HEK293 (cell line): ENCODE data around the gene UGT2A2.

Experiments
- CTCF ChIA-PET: fragments of 350-600 bp; formaldehyde crosslinking; extraction: SDS; loops from one replicate; lab custom pipeline; 2021; ENCODE audit warnings: antibody characterized with exemption; lab: Yijun Ruan, JAX
- POLR2A ChIA-PET: fragments of 300-600 bp; formaldehyde crosslinking; extraction: SDS; loops from one replicate; lab custom pipeline; 2020; ENCODE audit warnings: antibody characterized with exemption, inconsistent platforms; lab: Yijun Ruan, JAX
- H3K27ac ChIP-seq: fragments of 200-500 bp; sonication (Bioruptor generic); 2 replicates; pipeline ENCODE4 v1.5.1; 2014; ENCODE audit warnings: low read depth, low read length, control low read depth, inconsistent platforms; ENCODE audit errors: extremely low read depth
- H3K36me3 ChIP-seq, 2 experiments: fragments of 200-500 bp in 1 of 2; sonication (Bioruptor generic) in 1 of 2; 1 replicate in 1 of 2; 2 replicates in 1 of 2; pipeline ENCODE4 v1.5.1; 2014 to 2017; ENCODE audit warnings: inconsistent platforms in 2 of 2, low read length in 2 of 2; ENCODE audit not compliant: control insufficient read depth in 2 of 2, insufficient read depth in 1 of 2
- H3K4me1 ChIP-seq: fragments of 200-500 bp; sonication (Bioruptor generic); 2 replicates; pipeline ENCODE4 v1.5.1; 2014; ENCODE audit warnings: mild to moderate bottlenecking, low read length, inconsistent platforms; ENCODE audit not compliant: control insufficient read depth, insufficient read depth
- H3K4me3 ChIP-seq: 2 replicates; pipeline ENCODE4 v1.5.1; 2011; ENCODE audit warnings: low read depth, mild to moderate bottlenecking, control low read depth, low read length, moderate library complexity
- H3K9me3 ChIP-seq: fragments of 200-500 bp; sonication (Bioruptor generic); 2 replicates; pipeline ENCODE4 v1.5.1; 2014; ENCODE audit warnings: low read depth, low read length, inconsistent platforms; ENCODE audit not compliant: control insufficient read depth, insufficient read depth
- GLIS2 ChIP-seq: fragments of 450-650 bp; formaldehyde crosslinking; IDR thresholded peaks from 2 replicates; pipeline ENCODE4 v1.5.1; 2016; ENCODE audit warnings: missing biosample characterization, missing genetic modification characterization
- TRIM28 ChIP-seq: IDR thresholded peaks from 2 replicates; pipeline ENCODE4 v1.6.1; 2011; ENCODE audit warnings: low read length, control low read depth, borderline replicate concordance
- ZBTB8A ChIP-seq: fragments of 450-650 bp; formaldehyde crosslinking; IDR thresholded peaks from 2 replicates; pipeline ENCODE4 v1.5.1; 2016; ENCODE audit warnings: missing biosample characterization, missing genetic modification characterization
- ZNF223 ChIP-seq: fragments of 450-650 bp; formaldehyde crosslinking; IDR thresholded peaks from 2 replicates; pipeline ENCODE4 v1.5.1; 2016; ENCODE audit warnings: missing biosample characterization, missing genetic modification characterization
- ZNF311 ChIP-seq: fragments of 450-650 bp; formaldehyde crosslinking; IDR thresholded peaks from 2 replicates; pipeline ENCODE4 v1.5.1; 2017; ENCODE audit warnings: missing biosample characterization, missing genetic modification characterization, borderline replicate concordance
- ZNF426 ChIP-seq: fragments of 450-650 bp; formaldehyde crosslinking; IDR thresholded peaks from 2 replicates; pipeline ENCODE4 v1.5.1; 2017; ENCODE audit warnings: missing biosample characterization, missing genetic modification characterization, mild to moderate bottlenecking, inconsistent platforms, moderate library complexity
- ZNF48 ChIP-seq: fragments of 450-650 bp; formaldehyde crosslinking; IDR thresholded peaks from 2 replicates; pipeline ENCODE4 v1.5.1; 2016; ENCODE audit warnings: missing biosample characterization, missing genetic modification characterization
- ZNF501 ChIP-seq: fragments of 450-650 bp; formaldehyde crosslinking; IDR thresholded peaks from 2 replicates; pipeline ENCODE4 v1.5.1; 2016; ENCODE audit warnings: missing biosample characterization, missing genetic modification characterization
- ZNF521 ChIP-seq: fragments of 450-650 bp; formaldehyde crosslinking; IDR thresholded peaks from 2 replicates; pipeline ENCODE4 v1.5.1; 2017; ENCODE audit warnings: missing biosample characterization, mild to moderate bottlenecking, missing genetic modification characterization
- ZNF555 ChIP-seq: fragments of 450-650 bp; formaldehyde crosslinking; conservative IDR thresholded peaks from 2 replicates; pipeline ENCODE4 v1.5.1; 2017; ENCODE audit warnings: missing biosample characterization, mild to moderate bottlenecking, missing genetic modification characterization, inconsistent platforms
- ZNF558 ChIP-seq: fragments of 450-650 bp; formaldehyde crosslinking; IDR thresholded peaks from 2 replicates; pipeline ENCODE4 v1.5.1; 2016; ENCODE audit warnings: missing biosample characterization, missing genetic modification characterization
- ZNF596 ChIP-seq: fragments of 450-650 bp; IDR thresholded peaks from 2 replicates; pipeline ENCODE4 v1.5.0; 2018; ENCODE audit warnings: missing biosample characterization, mild to moderate bottlenecking, missing genetic modification characterization, moderate library complexity
- ZNF664 ChIP-seq: fragments of 450-650 bp; formaldehyde crosslinking; IDR thresholded peaks from 2 replicates; pipeline ENCODE4 v1.5.1; 2016; ENCODE audit warnings: missing biosample characterization, missing genetic modification characterization
- ZNF791 ChIP-seq: fragments of 450-650 bp; formaldehyde crosslinking; IDR thresholded peaks from 2 replicates; pipeline ENCODE4 v1.5.1; 2016; ENCODE audit warnings: missing biosample characterization, missing genetic modification characterization
- ZNF792 ChIP-seq: fragments of 450-650 bp; formaldehyde crosslinking; IDR thresholded peaks from 2 replicates; pipeline ENCODE4 v1.5.1; 2016; ENCODE audit warnings: missing biosample characterization, missing genetic modification characterization
- ZSCAN23 ChIP-seq: fragments of 450-650 bp; formaldehyde crosslinking; IDR thresholded peaks from 2 replicates; pipeline ENCODE4 v1.5.1; 2016; ENCODE audit warnings: missing biosample characterization, missing genetic modification characterization
- TF ChIP-seq, protein P1 (sequence below): sonication (generic); formaldehyde crosslinking; IDR thresholded peaks from 2 replicates; pipeline ENCODE4 v1.8.1; 2022; ENCODE audit warnings: mild to moderate bottlenecking, moderate library complexity, missing genetic modification reagents
- TF ChIP-seq, protein P2 (sequence below): fragments of 450-650 bp; formaldehyde crosslinking; IDR thresholded peaks from 2 replicates; pipeline ENCODE4 v1.5.1; 2016; ENCODE audit warnings: missing biosample characterization, missing genetic modification characterization
- TF ChIP-seq, protein P3 (sequence below): fragments of 450-650 bp; formaldehyde crosslinking; IDR thresholded peaks from 2 replicates; pipeline ENCODE4 v1.5.1; 2016; ENCODE audit warnings: missing biosample characterization, missing genetic modification characterization, low read depth

Gene UGT2A2

DNA sequence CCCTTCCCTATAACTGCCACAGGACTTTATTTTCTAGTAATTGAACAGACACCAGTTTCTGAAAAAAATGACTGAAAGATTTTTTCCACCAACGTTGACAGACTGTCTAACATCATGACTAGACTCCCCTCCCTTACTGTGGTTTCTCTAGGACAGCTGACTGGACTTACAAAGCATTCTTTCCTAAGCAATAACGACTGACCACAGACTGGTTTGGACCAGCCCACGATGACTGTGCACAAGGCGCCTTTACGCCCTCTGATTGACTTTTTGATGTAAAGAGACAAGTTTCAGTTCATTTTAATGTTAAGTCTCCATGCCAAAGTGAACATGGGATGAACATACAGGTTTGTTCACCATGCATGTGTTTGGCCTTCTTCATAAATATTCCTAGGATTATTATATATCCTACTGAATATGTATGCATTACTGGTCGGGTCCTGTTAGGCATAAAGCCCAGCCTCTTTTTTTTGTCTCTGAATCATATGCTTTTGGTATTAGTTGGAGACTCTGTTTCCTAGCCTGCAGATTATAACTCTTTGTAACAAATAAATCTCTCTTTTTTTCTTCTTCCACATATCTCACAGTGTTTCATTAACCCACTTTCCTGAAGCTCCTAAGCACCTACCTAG, 93.2 kb downstream of the UGT2A2 start:
- Histone ChIP-seq H3K4me1 (no peaks in the 10 kb centered on the region), H3K36me3 (no peaks in the 10 kb centered on the region)
- ChIA-PET POLR2A (no interaction called here), CTCF (no interaction called here)
- TF ChIP-seq ZNF501 (tag by site-specific recombination) (no peak), ZNF792 (no peak), ZSCAN23 (no peak), ZNF223 (tag by site-specific recombination) (no peak), ZBTB8A (tag by site-specific recombination) (no peak), ZNF791 (no peak), ZNF311 (tag by site-specific recombination) (no peak), ZNF521 (tag by site-specific recombination) (no peak), ZNF558 (tag by site-specific recombination) (no peak), ZNF48 (tag by site-specific recombination) (no peak), TRIM28 (no peak), ZNF596 (tag by site-specific recombination) (no peak), ZNF664 (no peak), GLIS2 (no peak), ZNF555 (no peak), ZNF426 (tag by site-specific recombination) (no peak)
- TF ChIP-seq, protein P1, sequence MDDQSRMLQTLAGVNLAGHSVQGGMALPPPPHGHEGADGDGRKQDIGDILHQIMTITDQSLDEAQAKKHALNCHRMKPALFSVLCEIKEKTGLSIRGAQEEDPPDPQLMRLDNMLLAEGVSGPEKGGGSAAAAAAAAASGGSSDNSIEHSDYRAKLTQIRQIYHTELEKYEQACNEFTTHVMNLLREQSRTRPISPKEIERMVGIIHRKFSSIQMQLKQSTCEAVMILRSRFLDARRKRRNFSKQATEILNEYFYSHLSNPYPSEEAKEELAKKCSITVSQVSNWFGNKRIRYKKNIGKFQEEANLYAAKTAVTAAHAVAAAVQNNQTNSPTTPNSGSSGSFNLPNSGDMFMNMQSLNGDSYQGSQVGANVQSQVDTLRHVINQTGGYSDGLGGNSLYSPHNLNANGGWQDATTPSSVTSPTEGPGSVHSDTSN: no peak
- TF ChIP-seq, protein P2, sequence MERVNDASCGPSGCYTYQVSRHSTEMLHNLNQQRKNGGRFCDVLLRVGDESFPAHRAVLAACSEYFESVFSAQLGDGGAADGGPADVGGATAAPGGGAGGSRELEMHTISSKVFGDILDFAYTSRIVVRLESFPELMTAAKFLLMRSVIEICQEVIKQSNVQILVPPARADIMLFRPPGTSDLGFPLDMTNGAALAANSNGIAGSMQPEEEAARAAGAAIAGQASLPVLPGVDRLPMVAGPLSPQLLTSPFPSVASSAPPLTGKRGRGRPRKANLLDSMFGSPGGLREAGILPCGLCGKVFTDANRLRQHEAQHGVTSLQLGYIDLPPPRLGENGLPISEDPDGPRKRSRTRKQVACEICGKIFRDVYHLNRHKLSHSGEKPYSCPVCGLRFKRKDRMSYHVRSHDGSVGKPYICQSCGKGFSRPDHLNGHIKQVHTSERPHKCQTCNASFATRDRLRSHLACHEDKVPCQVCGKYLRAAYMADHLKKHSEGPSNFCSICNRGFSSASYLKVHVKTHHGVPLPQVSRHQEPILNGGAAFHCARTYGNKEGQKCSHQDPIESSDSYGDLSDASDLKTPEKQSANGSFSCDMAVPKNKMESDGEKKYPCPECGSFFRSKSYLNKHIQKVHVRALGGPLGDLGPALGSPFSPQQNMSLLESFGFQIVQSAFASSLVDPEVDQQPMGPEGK (tag by site-specific recombination): no peak
- TF ChIP-seq, protein P3, sequence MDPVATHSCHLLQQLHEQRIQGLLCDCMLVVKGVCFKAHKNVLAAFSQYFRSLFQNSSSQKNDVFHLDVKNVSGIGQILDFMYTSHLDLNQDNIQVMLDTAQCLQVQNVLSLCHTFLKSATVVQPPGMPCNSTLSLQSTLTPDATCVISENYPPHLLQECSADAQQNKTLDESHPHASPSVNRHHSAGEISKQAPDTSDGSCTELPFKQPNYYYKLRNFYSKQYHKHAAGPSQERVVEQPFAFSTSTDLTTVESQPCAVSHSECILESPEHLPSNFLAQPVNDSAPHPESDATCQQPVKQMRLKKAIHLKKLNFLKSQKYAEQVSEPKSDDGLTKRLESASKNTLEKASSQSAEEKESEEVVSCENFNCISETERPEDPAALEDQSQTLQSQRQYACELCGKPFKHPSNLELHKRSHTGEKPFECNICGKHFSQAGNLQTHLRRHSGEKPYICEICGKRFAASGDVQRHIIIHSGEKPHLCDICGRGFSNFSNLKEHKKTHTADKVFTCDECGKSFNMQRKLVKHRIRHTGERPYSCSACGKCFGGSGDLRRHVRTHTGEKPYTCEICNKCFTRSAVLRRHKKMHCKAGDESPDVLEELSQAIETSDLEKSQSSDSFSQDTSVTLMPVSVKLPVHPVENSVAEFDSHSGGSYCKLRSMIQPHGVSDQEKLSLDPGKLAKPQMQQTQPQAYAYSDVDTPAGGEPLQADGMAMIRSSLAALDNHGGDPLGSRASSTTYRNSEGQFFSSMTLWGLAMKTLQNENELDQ (tag by site-specific recombination): no peak
- TF ChIP-seq, all 188 proteins: peak for 0
- Histone ChIP-seq H3K27ac (no peak overlapping the region), H3K9me3 (no peaks in the 10 kb centered on the region), H3K4me3 (no peak overlapping the region)
